Neural crest cell (in vitro differentiated cells): ENCODE results near the gene FAM180B. TPM values are rescaled to one million over a fixed set of nuclear protein-coding genes. Genes with fewer than 3 reads are reported as not detected.

Source experiments
- DNase-seq: peaks from one replicate; pipeline ENCODE4 v3.0.0; 2021; ENCODE audit warnings: low read depth, mixed read lengths, low spot score
- H3K27ac Mint-ChIP-seq: one replicate; pipeline ENCODE4 v1.8.0; 2021; ENCODE audit warnings: mild to moderate bottlenecking, mixed read lengths; ENCODE audit not compliant: unreplicated experiment
- H3K27me3 Mint-ChIP-seq: 2 replicates; pipeline ENCODE4 v1.8.0; 2021; ENCODE audit warnings: low read depth, mild to moderate bottlenecking, mixed read lengths
- H3K36me3 Mint-ChIP-seq: 2 replicates; pipeline ENCODE4 v1.8.0; 2021; ENCODE audit warnings: low read depth, mild to moderate bottlenecking, mixed read lengths
- H3K4me1 Mint-ChIP-seq: 2 replicates; pipeline ENCODE4 v1.8.0; 2021; ENCODE audit warnings: mixed read lengths
- H3K4me3 Mint-ChIP-seq: one replicate; pipeline ENCODE4 v1.8.0; 2021; ENCODE audit warnings: mild to moderate bottlenecking, mixed read lengths
- H3K9me3 Mint-ChIP-seq: 2 replicates; pipeline ENCODE4 v1.8.0; 2021; ENCODE audit warnings: mixed read lengths
- total RNA-seq: library from RNA; stranded (reverse); gene quantifications from 2 replicates; pipeline ENCODE4 v1.2.1, GENCODE V29; 2021
- TF ChIP-seq, protein P1 (sequence below): fragments of 200-600 bp; sonication (generic); conservative IDR thresholded peaks from 2 replicates; pipeline ENCODE4 v1.5.0; 2021; ENCODE audit warnings: antibody characterized with exemption, mild to moderate bottlenecking

Gene FAM180B
- total RNA-seq, 1 donor from 2014 or later, result 0.35 TPM

DNA sequence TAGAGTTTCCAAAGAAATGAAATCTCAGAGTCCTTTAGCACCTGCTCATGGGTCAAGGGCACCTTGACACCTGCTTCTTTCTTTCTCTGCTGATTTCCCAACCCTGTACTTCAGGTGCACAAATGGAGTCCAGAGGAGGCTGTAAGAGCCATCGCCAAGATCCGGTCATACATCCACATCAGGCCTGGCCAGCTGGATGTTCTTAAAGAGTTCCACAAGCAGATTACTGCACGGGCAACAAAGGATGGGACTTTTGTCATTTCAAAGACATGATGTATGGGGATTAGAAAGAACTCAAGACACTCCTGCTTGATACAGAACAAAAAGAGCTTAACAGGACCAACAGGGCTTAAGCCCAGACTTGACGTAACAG, 15.1 kb upstream of the FAM180B start:
- H3K9me3 Mint-ChIP-seq, result no peaks in the 10 kb centered on the region
- H3K27ac Mint-ChIP-seq, result peak overlapping the region; percentile 78
- TF ChIP-seq, protein P1, sequence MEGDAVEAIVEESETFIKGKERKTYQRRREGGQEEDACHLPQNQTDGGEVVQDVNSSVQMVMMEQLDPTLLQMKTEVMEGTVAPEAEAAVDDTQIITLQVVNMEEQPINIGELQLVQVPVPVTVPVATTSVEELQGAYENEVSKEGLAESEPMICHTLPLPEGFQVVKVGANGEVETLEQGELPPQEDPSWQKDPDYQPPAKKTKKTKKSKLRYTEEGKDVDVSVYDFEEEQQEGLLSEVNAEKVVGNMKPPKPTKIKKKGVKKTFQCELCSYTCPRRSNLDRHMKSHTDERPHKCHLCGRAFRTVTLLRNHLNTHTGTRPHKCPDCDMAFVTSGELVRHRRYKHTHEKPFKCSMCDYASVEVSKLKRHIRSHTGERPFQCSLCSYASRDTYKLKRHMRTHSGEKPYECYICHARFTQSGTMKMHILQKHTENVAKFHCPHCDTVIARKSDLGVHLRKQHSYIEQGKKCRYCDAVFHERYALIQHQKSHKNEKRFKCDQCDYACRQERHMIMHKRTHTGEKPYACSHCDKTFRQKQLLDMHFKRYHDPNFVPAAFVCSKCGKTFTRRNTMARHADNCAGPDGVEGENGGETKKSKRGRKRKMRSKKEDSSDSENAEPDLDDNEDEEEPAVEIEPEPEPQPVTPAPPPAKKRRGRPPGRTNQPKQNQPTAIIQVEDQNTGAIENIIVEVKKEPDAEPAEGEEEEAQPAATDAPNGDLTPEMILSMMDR, result no peak
- H3K4me3 Mint-ChIP-seq, result no peak overlapping the region
- no peaks in the 10 kb centered on the region for H3K27me3 Mint-ChIP-seq
- DNase-seq, result no peak
- H3K36me3 Mint-ChIP-seq, result peaks cover 7% of the 10 kb centered on the region
- peaks cover 5% of the 10 kb centered on the region for H3K4me1 Mint-ChIP-seq

DNA sequence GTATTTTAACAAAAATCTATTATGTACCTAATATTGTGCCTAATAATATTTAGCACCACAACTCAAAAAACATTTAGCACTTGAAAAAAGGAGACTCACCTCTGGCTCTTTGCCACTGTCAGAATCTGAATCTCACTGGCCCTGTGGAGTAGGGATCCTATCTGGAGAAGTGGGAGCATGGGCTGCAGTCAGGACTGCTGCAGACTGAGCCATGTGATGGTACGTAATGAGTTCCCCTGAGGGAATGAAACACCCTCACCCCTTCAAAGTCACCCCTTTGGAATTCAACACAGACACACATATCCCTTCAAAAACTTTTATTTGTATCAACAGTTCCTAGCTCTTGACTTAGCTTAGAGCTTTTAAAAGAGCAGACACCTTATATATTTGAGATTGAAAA, 14.6 kb upstream of the FAM180B start:
- Mint-ChIP-seq H3K36me3 (peaks cover 7% of the 10 kb centered on the region), H3K27me3 (no peaks in the 10 kb centered on the region), H3K4me3 (no peak overlapping the region), H3K27ac (no peak overlapping the region), H3K4me1 (peaks cover under 1% of the 10 kb centered on the region), H3K9me3 (no peaks in the 10 kb centered on the region)
- TF ChIP-seq, protein P1, result no peak
- DNase-seq, result no peak

DNA sequence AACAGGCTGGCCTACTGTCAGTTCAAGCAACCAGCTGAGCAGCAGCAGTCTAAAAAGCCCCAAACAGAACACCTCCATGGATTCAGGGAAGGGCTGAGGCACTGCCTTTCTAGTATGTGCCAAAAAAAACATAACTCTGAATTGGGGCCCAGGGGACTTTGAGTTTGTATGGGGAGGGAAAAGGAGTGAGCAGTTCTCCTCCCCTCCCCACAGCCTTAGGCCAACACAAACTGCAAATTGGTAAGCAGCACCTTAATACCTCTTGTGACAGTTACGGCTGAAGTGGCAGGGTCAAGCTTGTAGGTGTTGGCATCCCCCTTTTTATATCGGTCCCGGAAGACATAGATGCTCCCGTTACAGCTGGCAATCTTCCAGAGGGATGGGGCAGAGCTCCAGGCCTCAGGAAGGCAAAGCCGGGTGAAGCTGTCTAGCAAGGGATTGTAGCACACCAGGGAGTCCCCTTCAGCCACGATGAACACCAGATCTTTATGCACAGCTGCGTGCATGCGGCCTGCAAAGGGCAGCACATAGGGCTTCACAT, 13.7 kb upstream of the FAM180B start:
- TF ChIP-seq, protein P1, result no peak
- Mint-ChIP-seq H3K27ac (no peak overlapping the region), H3K9me3 (no peaks in the 10 kb centered on the region), H3K36me3 (peaks cover 9% of the 10 kb centered on the region), H3K27me3 (no peaks in the 10 kb centered on the region), H3K4me3 (peak overlapping the region; percentile 34), H3K4me1 (peaks cover 10% of the 10 kb centered on the region)
- DNase-seq, result no peak

DNA sequence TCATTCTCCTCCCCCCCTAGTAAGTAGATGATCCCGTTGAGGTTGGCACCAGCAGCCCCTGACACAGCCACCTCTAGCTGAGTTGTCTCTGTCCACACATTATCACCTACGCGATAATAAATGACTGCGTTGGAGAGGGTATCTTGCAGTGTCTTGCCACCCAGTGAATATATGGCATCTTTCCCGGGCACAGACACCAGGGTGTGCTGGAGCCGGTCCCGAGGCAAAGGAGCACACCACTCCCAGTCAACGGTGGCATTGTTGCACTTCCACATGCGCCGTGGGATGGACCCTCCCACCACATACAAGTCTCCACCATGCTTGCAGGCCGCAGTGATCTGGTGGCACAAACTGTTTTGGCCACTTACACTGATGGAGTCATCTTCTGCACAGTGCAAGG, 13.2 kb upstream of the FAM180B start:
- no peaks in the 10 kb centered on the region for H3K27me3 Mint-ChIP-seq

DNA sequence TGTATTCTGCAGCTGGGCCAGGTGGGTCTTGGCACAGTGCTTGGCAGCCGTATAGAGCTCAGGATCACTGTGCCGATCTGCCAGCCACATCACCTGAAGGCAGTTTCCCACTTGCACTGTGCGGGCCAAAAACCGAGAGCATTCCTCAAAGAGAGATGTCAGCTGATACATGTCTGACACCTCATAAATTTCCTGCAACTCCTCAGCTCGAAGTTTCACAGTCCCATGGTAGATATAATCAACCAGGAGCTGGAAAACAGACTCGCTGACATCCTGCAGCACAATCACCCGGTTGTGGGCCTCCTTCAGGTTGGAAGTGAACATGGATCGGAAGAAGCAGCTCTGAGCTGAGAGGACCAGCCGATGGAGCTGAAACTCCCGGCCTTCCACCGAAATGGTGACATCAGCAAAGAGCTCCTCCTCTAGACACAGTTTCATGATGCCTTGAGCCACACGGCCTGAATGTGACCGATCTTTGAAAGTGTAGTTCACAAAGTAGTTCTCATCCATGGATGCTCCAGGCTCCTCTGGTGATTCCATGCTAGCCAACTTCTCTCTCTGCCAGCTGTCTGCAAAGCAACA, 8.9 kb upstream of the FAM180B start:
- DNase-seq, result no peak
- H3K9me3 Mint-ChIP-seq, result no peaks in the 10 kb centered on the region
- H3K4me3 Mint-ChIP-seq, result peak overlapping the region; percentile 97
- H3K27ac Mint-ChIP-seq, result peak overlapping the region; percentile 99
- H3K4me1 Mint-ChIP-seq, result peaks cover 31% of the 10 kb centered on the region
- no peaks in the 10 kb centered on the region for H3K27me3 Mint-ChIP-seq
- TF ChIP-seq, protein P1, result no peak
- peaks cover 9% of the 10 kb centered on the region for H3K36me3 Mint-ChIP-seq

More for the DNA sequence above, 13.2 kb upstream of the FAM180B start:
- Mint-ChIP-seq H3K27ac (no peak overlapping the region), H3K4me3 (peak overlapping the region; percentile 23), H3K36me3 (peaks cover 9% of the 10 kb centered on the region), H3K9me3 (no peaks in the 10 kb centered on the region), H3K4me1 (peaks cover 15% of the 10 kb centered on the region)
- TF ChIP-seq, protein P1, result no peak
- no peak for DNase-seq
